Nucleus accumbens (tissue), 56 donors: ENCODE measurements around the gene PLEKHM3.

Experiments used
- DNase-seq, 56 donors: peaks; one replicate each; lab custom pipeline; 2025; lab: John Stamatoyannopoulos, UW

The PLEKHM3 gene

GRCh38 chr2:208025037-208025813 is at the start of gene PLEKHM3:
PLEKHM3 (minus strand) TSS chr2:208025527; CDS start chr2:208001639, 23,888 bp downstream.
- DNase-seq = peak in 55 of 56 donors; percentile 12 to 90 (median 80)

- DNase-seq = no peak
Measured at GRCh38 chr2:208074610-208075356, 49.5 kb upstream of the PLEKHM3 start.

- DNase-seq = peak in 46 of 56 donors; percentile 2 to 85 (median 26)
Measured at GRCh38 chr2:208072250-208072892, 47.0 kb upstream of the PLEKHM3 start.

GRCh38 chr2:208069186-208069585 is 43.9 kb upstream of the PLEKHM3 start:
- no peak for DNase-seq

- no peak for DNase-seq
Measured at GRCh38 chr2:208066016-208066415, 40.7 kb upstream of the PLEKHM3 start.

GRCh38 chr2:208065476-208065875 is 40.1 kb upstream of the PLEKHM3 start:
- DNase-seq = no peak

- DNase-seq = no peak
Measured at GRCh38 chr2:208064220-208064961, 39.1 kb upstream of the PLEKHM3 start.

- DNase-seq = no peak
Measured at GRCh38 chr2:208062961-208063360, 37.6 kb upstream of the PLEKHM3 start.

GRCh38 chr2:208062113-208062512 is 36.8 kb upstream of the PLEKHM3 start:
- DNase-seq = peak in 2 of 56 donors; percentile 2 to 9

- DNase-seq = no peak
Measured at GRCh38 chr2:208057108-208057507, 31.8 kb upstream of the PLEKHM3 start.

- no peak for DNase-seq
Measured at GRCh38 chr2:208049441-208049840, 24.1 kb upstream of the PLEKHM3 start.

- DNase-seq = no peak
Measured at GRCh38 chr2:208049006-208049405, 23.7 kb upstream of the PLEKHM3 start.

GRCh38 chr2:208047840-208048239 is 22.5 kb upstream of the PLEKHM3 start:
- DNase-seq = no peak

GRCh38 chr2:208046686-208047085 is 21.4 kb upstream of the PLEKHM3 start:
- no peak for DNase-seq

GRCh38 chr2:208042450-208042849 is 17.1 kb upstream of the PLEKHM3 start:
- DNase-seq = no peak

GRCh38 chr2:208042041-208042440 is 16.7 kb upstream of the PLEKHM3 start:
- DNase-seq = no peak

GRCh38 chr2:208040199-208041171 is 15.2 kb upstream of the PLEKHM3 start:
- DNase-seq = peak in 36 of 56 donors; percentile 2 to 71 (median 16)

- DNase-seq = peak in 4 of 56 donors; percentile 1 to 18 (median 2)
Measured at GRCh38 chr2:208039376-208040110, 14.2 kb upstream of the PLEKHM3 start.
